Measurements from ENCODE around the gene FNIP1.
"Not testable (repeated sequence)": the region's sequence is repeated elsewhere in the genome, so short reads cannot be mapped to it uniquely, and the experiment has no call there.

FNIP1 gene

GRCh38 chr5:131682826-131683225, 114.0 kb downstream of the FNIP1 start:
- DNase-seq, result no peak

GRCh38 chr5:131682175-131682574, 114.6 kb downstream of the FNIP1 start:
- DNase-seq, result no peak

DNA sequence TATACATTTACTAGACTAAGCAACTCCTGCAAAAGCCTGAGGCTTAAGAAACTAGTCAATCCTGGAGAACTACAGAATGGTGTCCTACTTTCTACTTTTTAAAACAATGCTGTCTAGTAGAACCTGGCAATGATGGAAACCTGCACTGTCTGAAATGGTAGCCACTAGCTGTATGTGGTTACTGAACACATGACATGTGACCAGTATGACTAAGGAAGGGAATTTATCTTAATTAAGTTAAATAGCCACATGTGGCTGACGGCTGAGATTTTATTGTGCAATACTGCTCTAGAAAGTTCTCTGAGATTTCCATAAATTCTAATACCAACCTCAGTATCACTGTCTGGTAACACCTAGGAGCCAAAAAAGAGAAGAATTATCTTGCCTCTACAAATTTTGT, 116.9 kb downstream of the FNIP1 start:
- DNase-seq, result no peak

GRCh38 chr5:131678273-131678672, 118.5 kb downstream of the FNIP1 start:
- DNase-seq, result not testable (repeated sequence)

- no peak for DNase-seq
Measured at GRCh38 chr5:131677115-131677514, 119.7 kb downstream of the FNIP1 start.

DNA sequence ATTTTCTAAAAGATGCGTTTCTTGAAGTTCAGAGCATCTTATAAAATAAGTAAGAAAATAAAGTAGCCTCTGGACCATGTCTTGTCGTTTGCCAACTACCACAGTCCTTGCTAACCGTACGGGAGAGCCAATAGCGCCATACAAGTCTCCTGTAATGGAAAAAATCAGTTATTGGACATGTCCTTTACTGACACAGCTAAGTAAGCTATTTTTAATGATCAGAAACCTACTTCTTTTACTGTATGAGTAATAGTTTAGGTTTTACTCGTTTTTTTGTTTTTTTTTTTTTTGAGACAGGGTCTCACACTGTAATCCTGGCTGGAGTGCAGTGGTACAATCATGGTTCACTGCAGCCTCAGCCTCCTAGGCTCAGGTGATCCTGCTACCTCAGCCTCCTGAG, 124.0 kb downstream of the FNIP1 start:
- DNase-seq, result no peak

DNA sequence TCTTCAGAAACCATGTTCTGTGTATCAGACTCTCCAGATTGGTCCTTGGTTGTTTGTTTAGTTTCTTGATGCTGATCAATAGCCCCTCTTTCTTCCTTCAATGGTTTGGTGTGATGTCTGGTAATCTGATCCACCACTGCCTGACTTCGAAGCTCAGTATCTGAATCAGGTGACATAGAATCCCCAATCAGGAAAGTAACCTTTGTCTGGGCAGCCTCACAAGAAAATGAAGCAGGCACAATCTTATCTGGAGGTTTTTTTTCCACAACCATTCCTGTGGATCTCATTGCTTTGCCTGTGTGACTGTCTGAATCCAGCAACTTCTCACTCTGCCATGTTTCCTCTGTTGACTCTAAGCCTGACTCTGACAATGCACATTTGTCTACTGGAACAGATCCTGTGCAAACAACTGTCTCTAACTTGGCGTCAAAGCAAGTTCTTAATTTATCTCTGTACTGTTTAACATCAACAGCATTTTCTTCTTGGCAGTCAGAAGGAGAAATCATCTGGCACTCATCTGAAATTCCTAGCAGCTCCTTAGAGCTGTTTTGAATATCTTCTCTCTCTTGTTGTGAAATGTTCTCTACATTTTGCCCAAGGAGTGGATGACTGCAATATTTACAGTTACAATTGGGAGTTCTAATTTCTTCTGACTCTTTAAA, 124.7 kb downstream of the FNIP1 start:
- no peak for DNase-seq

DNA sequence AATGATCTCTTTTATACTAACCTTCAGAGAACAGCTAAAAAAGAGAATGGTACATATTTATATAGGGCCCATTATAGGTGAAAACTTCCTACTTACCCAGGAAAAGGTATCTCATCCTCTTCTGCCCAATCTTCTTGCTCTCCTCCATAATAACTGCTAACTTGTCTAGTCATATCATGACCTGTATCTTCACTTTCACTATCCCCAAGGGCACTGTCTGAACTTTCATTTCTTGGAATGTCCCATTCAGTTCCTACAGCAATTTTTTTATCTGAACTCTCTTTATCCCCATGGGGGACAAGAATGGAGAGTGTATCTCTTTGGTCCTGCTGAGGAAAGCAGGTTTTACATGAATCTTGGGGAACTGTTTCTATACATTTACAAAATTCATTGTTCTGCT, 125.4 kb downstream of the FNIP1 start:
- DNase-seq, result no peak

- no peak for DNase-seq
Measured at GRCh38 chr5:131664929-131665328, 131.9 kb downstream of the FNIP1 start.

DNA sequence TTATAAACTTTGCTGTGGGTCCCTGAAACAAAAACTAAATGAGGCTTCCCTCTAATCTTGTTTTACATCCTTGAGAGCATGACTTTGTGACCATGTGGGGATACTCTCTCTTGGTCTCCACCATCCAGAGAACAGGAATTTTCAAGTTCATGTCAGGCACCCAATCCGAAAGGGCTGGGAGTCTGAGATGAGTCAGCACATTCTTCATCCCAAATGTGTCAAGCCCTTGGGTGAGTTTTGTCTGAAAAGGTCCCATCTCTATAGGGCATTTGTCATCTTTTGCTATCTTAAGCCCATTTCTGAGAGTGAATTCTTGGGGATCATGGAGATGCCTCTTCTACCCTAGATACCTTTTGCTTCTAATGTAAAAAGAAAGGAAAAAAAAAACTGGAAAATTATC, 134.9 kb downstream of the FNIP1 start:
- DNase-seq, result no peak

DNA sequence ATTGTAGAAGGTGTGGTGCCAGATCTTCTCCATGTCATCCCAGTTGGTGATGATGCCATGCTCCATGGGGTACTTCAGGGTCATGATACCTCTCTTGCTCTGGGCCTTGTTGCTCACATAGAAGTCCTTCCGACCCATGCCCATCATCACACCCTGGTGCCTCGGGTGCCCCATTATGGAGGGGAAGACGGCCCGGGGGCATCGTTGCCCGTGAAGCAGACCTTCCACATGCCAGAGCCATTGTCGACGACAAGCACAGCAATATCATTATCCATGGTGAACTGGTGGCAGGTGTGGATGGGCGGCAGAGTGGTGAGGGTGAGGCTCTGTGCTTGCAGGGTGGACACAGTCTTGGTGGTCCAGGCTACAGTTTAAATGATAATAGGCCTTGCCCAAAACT, 137.0 kb downstream of the FNIP1 start:
- DNase-seq, result no peak

DNA sequence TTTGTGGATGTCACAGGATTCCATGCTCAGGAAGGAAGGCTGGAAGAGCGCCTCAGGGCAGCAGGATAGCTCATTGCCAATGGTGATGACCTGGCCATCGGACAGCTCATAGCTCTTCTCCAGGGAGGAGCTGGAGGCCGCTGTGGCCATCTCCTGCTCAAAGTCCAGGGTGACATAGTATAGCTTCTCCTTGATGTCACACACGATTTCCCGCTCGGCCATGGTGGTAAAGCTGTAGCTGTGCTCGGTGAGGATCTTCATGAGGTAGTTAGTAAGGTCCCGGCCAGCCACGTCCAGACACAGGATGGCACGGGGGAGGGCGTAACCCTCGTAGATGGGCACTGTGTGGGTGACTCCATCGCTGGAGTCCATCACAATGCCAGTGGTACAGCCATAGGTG, 137.5 kb downstream of the FNIP1 start:
- DNase-seq, result no peak

DNA sequence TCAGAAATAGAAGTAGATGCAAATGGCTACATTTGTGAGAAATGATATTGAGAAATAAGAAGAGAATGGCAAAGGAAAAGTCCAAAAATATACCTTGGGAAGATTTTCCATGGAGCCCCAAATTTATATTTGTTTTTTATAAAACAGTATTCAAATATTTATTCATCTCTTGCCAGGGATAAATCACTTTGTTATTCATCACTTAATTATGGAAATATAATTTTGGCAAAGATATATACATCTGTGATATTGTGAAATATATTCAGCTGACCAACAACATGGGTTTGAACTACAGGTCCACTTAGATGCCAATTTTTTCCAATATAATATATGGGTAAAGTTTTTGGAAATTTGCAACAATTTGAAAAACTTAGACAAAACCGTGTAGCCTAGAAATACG, 142.0 kb downstream of the FNIP1 start:
- DNase-seq, result no peak

GRCh38 chr5:131654309-131654708, 142.5 kb downstream of the FNIP1 start:
- no peak for DNase-seq

DNA sequence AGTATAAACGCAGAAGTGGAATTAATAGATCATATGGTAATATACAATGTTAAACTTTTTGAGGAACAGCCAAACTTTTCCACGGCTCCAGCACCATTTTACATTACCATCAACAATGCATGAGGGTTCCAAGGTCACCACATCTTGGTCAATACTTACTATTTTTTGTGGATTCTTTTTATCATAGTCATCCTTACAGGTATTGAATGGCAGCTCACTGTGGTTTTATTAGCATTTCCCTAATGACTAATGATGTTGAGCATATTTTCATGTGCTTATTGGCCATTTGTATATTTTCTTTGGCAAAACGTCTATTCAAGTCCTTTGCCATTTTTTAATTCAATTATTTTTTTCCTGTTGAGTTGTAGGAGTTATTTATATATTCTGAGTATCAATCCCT, 147.7 kb downstream of the FNIP1 start:
- no peak for DNase-seq

GRCh38 chr5:131647048-131647769, 149.6 kb downstream of the FNIP1 start:
- no peak for DNase-seq

DNA sequence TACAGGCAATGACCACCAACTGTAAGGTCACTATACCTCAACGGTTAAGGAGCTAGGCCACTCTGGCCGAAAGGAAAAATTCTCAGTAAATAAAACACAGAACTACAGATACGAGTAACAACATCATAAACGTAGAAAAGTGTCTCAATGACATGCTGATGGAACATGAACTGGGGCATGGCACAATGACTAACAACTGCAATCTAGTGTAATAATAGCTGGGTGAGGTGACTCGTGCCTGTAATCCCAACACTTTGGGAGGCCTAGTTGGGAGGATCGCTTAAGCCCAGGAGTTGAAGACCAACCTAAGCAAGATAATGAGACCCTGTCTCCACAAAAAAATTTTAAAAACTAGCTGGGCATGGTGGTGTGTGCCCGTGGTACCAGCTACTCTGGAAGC, 152.0 kb downstream of the FNIP1 start:
- DNase-seq, result no peak

DNA sequence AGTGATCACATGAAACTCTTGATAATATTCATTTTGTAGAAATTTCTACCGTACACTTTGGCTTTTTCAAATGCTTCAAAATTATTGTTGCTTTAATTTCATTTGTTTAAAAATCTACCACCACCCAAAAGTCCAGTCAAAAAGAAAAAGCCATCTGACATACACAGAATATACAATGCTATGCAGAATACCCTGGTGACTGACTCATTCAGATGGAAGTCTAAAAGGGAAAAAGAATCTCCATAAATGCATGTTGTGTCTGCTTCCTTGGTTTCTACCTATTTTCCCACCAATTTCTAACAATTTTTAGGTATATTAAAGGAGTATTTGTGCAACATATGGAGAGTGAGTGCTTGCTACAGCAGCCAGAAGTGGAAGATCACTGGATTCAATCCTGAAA, 152.4 kb downstream of the FNIP1 start:
- no peak for DNase-seq

DNA sequence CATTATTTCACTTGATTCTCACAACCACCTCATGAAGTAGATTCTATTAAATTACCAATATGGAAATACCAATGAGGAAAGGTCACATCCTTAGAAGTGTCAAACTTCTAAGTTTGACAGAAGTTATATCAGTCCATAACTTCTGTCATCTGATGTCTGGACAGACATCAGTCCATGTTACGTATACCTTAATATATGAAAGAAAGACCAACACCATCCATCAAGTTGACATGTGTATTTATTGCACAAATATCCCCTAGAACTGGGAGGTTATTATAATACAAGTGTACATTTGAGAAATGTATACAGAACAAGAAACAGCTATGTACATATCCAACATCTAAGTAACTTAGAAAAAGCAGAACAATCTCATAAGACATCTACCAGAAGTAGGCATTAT, 155.3 kb downstream of the FNIP1 start:
- DNase-seq, result no peak

GRCh38 chr5:131640043-131640856, 156.6 kb downstream of the FNIP1 start:
- peak; percentile 70 for DNase-seq

- no peak for DNase-seq
Measured at GRCh38 chr5:131639148-131639547, 157.7 kb downstream of the FNIP1 start.

- no peak for DNase-seq
Measured at GRCh38 chr5:131637694-131638093, 159.1 kb downstream of the FNIP1 start.

DNA sequence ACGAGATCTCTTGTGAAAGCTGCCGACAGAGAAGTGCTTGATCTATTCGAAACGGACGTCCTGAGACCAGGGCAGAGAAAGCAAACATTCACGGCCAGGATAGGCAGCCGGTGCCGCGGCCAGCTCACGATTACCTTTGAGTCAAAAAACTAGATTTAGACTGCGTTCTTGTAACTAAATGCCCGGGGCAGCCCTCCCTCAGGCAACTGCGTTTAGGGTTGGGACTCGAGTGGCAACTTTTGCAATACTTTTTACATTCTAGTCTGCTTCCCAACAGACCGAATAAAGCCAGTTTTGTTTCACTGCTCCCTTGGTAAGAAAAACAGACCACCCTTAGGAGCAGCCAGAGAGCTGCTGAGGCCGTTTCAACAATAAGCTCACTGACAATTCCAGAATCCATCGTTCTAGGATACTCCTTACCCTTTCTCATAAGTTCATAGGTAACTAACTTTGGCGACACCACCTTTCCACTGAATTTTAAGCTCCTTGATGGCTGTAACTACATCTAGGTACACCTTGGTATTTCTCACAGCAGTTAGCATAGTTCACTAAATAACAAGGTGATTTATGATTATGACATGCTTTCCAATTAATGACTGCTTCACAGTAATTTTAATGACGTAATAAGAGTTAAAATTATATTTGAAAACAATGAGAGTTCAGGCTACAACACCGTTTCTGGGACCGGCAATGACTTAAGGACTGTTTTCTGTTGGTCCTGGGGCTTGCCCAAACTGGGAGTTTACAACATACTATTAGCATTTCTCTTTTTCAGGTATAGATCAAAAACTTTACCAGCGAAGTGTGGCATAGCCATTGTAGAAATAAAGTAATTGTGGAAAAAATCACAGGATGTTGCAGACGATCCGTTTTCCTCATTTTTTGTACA, 160.9 kb downstream of the FNIP1 start:
- peak; percentile 17 for DNase-seq
